GM21576 (cell line): Measurements from ENCODE around the gene NOXRED1.

Experiments used
- ATAC-seq: cut with Tn5 transposase; IDR thresholded peaks from one replicate; pipeline ENCODE4 v1.9.1; 2021; ENCODE audit warnings: mild to moderate bottlenecking, moderate library complexity; ENCODE audit not compliant: unreplicated experiment

The NOXRED1 gene

GRCh38 chr14:77346495-77346894, 76.8 kb downstream of the NOXRED1 start:
- ATAC-seq = no peak

GRCh38 chr14:77344377-77344996, 78.8 kb downstream of the NOXRED1 start:
- ATAC-seq = no peak
